Adrenal gland (tissue), 5 donors: Measurements from ENCODE around the gene KIRREL3.

ENCODE experiments used
- POLR2A ChIP-seq, 2 donors: fragments of 450-650 bp; IDR thresholded peaks; one replicate each; pipeline ENCODE4 v1.6.1; 2017; ENCODE audit warnings: antibody characterized with exemption in 2 of 2, mild to moderate bottlenecking in 2 of 2, moderate library complexity in 1 of 2
- TF ChIP-seq, protein P1 (sequence below), 6 experiments: fragments of 450-650 bp in 4 of 6; fragments of 200-600 bp in 2 of 6; sonication (generic) in 1 of 6; IDR thresholded peaks; 1 replicate in 5 of 6; 2 replicates in 1 of 6; pipeline versions ENCODE4 v1.5.1 to v1.8.0; 2016 to 2021; ENCODE audit warnings: antibody characterized with exemption in 6 of 6, mild to moderate bottlenecking in 2 of 6, moderate library complexity in 1 of 6
- donor health status: DM: no; HTN: no; CAD: no.

- TF ChIP-seq, protein P1, sequence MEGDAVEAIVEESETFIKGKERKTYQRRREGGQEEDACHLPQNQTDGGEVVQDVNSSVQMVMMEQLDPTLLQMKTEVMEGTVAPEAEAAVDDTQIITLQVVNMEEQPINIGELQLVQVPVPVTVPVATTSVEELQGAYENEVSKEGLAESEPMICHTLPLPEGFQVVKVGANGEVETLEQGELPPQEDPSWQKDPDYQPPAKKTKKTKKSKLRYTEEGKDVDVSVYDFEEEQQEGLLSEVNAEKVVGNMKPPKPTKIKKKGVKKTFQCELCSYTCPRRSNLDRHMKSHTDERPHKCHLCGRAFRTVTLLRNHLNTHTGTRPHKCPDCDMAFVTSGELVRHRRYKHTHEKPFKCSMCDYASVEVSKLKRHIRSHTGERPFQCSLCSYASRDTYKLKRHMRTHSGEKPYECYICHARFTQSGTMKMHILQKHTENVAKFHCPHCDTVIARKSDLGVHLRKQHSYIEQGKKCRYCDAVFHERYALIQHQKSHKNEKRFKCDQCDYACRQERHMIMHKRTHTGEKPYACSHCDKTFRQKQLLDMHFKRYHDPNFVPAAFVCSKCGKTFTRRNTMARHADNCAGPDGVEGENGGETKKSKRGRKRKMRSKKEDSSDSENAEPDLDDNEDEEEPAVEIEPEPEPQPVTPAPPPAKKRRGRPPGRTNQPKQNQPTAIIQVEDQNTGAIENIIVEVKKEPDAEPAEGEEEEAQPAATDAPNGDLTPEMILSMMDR (IDR thresholded peaks at IDR 0.05) = no peak
- TF ChIP-seq POLR2A (IDR thresholded peaks at IDR 0.05) = no peak
Observed at GRCh38 chr11:126527651-126528050, 472.9 kb downstream of the KIRREL3 start.
